Parathyroid adenoma (tissue), 2 donors: ENCODE data around the gene SRSF1.
"Not testable (repeated sequence)": the region's sequence is repeated elsewhere in the genome, so short reads cannot be mapped to it uniquely, and the experiment has no call there.

ENCODE experiments used
- H2AFZ ChIP-seq: fragments of 300-600 bp; sonication (generic); one replicate; pipeline ENCODE4 v1.7.0; 2017; ENCODE audit warnings: antibody characterized with exemption, mild to moderate bottlenecking
- H3K27ac ChIP-seq: fragments of 300-600 bp; sonication (generic); one replicate; pipeline ENCODE4 v1.7.0; 2017
- H3K27me3 ChIP-seq: fragments of 300-600 bp; sonication (generic); one replicate; pipeline ENCODE4 v1.7.0; 2017; ENCODE audit warnings: low read length; ENCODE audit not compliant: control insufficient read depth, insufficient read depth
- H3K36me3 ChIP-seq: fragments of 300-600 bp; sonication (generic); one replicate; pipeline ENCODE4 v1.7.0; 2017; ENCODE audit warnings: low read length; ENCODE audit not compliant: control insufficient read depth, insufficient read depth
- H3K4me1 ChIP-seq: fragments of 300-600 bp; sonication (generic); one replicate; pipeline ENCODE4 v1.7.0; 2017; ENCODE audit warnings: control low read depth
- H3K4me2 ChIP-seq: fragments of 300-600 bp; sonication (generic); one replicate; pipeline ENCODE4 v1.7.0; 2017; ENCODE audit warnings: low read length
- H3K4me3 ChIP-seq: fragments of 300-600 bp; sonication (generic); one replicate; pipeline ENCODE4 v1.7.0; 2017; ENCODE audit warnings: low read depth, low read length
- H3K79me2 ChIP-seq: fragments of 300-600 bp; sonication (generic); one replicate; pipeline ENCODE4 v1.7.0; 2017; ENCODE audit warnings: control low read depth
- H3K9ac ChIP-seq: fragments of 300-600 bp; sonication (generic); one replicate; pipeline ENCODE4 v1.7.0; 2017; ENCODE audit warnings: mild to moderate bottlenecking
- H3K9me3 ChIP-seq: fragments of 300-600 bp; sonication (generic); one replicate; pipeline ENCODE4 v1.7.0; 2017; ENCODE audit warnings: low read length; ENCODE audit not compliant: control insufficient read depth
- CTCF ChIP-seq: fragments of 300-600 bp; sonication (generic); IDR thresholded peaks from one replicate; pipeline ENCODE4 v1.7.0; 2017; ENCODE audit warnings: antibody characterized with exemption, mild to moderate bottlenecking
- donor health status: primary hyperparathyroidism.

The SRSF1 gene

GRCh38 chr17:58046239-58047094 is 39.4 kb upstream of the SRSF1 start:
- Histone ChIP-seq H3K27ac (no peak overlapping the region), H3K79me2 (no peaks in the 10 kb centered on the region), H3K27me3 (no peaks in the 10 kb centered on the region), H3K36me3 (no peaks in the 10 kb centered on the region), H3K9me3 (no peaks in the 10 kb centered on the region), H2AFZ (no peak overlapping the region), H3K4me2 (no peak overlapping the region), H3K4me1 (no peaks in the 10 kb centered on the region), H3K4me3 (no peak overlapping the region), H3K9ac (no peak overlapping the region)
- no peak for TF ChIP-seq CTCF

- H3K4me1 ChIP-seq, H3K4me3 ChIP-seq, H3K27me3 ChIP-seq, H3K4me2 ChIP-seq, H2AFZ ChIP-seq, H3K79me2 ChIP-seq, H3K27ac ChIP-seq, H3K36me3 ChIP-seq, H3K9ac ChIP-seq, H3K9me3 ChIP-seq: not testable (repeated sequence)
Measured at GRCh38 chr17:58044256-58044655, 37.2 kb upstream of the SRSF1 start.

GRCh38 chr17:58043221-58044181 is 36.5 kb upstream of the SRSF1 start:
- no peak overlapping the region for H3K4me3 ChIP-seq

GRCh38 chr17:58041161-58041560 is 34.1 kb upstream of the SRSF1 start:
- H3K36me3 ChIP-seq = no peaks in the 10 kb centered on the region
- H3K4me3 ChIP-seq = no peak overlapping the region
- no peak for TF ChIP-seq CTCF
- no peaks in the 10 kb centered on the region for H3K9me3 ChIP-seq
- H3K4me1 ChIP-seq = no peaks in the 10 kb centered on the region
- no peaks in the 10 kb centered on the region for H3K27me3 ChIP-seq
- H2AFZ ChIP-seq = no peak overlapping the region
- H3K4me2 ChIP-seq = no peak overlapping the region
- H3K27ac ChIP-seq = no peak overlapping the region
- no peaks in the 10 kb centered on the region for H3K79me2 ChIP-seq
- H3K9ac ChIP-seq = no peak overlapping the region

More at GRCh38 chr17:58043221-58044181, 36.5 kb upstream of the SRSF1 start:
- Histone ChIP-seq H2AFZ (no peak overlapping the region), H3K27ac (no peak overlapping the region), H3K27me3 (no peaks in the 10 kb centered on the region), H3K9me3 (no peaks in the 10 kb centered on the region), H3K4me2 (no peak overlapping the region), H3K36me3 (no peaks in the 10 kb centered on the region), H3K79me2 (no peaks in the 10 kb centered on the region), H3K9ac (no peak overlapping the region), H3K4me1 (no peaks in the 10 kb centered on the region)
- no peak for TF ChIP-seq CTCF

GRCh38 chr17:58040386-58040785 is 33.3 kb upstream of the SRSF1 start:
- no peaks in the 10 kb centered on the region for H3K4me1 ChIP-seq

More at GRCh38 chr17:58040386-58040785, 33.3 kb upstream of the SRSF1 start:
- Histone ChIP-seq H3K9me3 (no peaks in the 10 kb centered on the region), H3K4me2 (no peak overlapping the region), H3K36me3 (no peaks in the 10 kb centered on the region), H3K27me3 (no peaks in the 10 kb centered on the region), H3K9ac (no peak overlapping the region), H3K27ac (no peak overlapping the region), H3K79me2 (no peaks in the 10 kb centered on the region), H3K4me3 (no peak overlapping the region), H2AFZ (no peak overlapping the region)
- no peak for TF ChIP-seq CTCF
